ENCODE measurements around the gene STPG2.
"Not testable (repeated sequence)": the region's sequence is repeated elsewhere in the genome, so short reads cannot be mapped to it uniquely, and the experiment has no call there.

The STPG2 gene

DNA sequence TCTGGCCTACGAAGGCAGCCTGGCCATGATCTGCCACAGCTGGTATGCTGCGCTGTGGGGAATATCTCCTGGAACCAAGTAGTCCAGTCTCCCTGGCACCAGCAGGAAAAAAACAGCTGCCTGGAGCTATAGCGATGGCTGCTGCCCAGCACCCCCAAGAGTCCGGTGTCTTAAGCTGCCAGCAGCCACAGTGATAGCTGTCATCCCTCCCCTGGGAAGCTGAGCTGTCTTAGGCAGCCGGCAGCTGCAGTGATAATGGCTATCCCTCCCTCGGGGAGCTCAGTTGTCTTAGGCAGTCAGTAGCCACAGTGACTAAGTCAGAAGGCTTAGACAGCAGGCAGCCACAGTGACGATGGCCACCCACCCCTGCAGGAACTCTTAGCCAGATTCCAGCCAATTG, 205.1 kb downstream of the STPG2 start:
- no peak for FAIRE-seq

DNA sequence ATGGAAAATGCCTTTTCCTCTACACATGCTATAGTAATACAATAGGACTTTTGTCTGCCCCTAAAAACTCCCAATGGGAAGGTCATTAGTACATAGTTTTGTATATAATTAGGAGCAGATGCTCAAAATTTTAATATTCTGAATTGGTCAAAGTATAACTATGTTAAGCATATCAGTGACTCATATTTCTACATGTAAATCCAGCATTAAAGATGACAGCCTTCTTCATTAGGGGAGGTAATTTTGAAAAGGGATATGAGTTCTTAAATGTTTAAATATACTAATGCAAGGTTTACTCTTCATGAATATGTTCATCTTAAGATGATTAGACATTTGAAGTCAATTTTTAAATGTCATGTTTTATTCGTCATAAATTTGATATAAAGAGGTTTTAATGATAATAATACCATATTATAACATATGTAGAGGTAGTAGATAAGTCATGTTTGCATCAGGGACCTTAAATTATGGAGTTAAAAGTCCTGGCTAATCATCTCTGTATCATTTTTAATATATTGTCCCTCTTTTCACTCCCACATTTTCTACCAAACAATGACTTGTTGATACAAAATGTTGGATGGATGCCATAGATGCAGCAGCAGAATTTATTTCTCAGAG, 218.8 kb downstream of the STPG2 start:
- no peak for FAIRE-seq

DNA sequence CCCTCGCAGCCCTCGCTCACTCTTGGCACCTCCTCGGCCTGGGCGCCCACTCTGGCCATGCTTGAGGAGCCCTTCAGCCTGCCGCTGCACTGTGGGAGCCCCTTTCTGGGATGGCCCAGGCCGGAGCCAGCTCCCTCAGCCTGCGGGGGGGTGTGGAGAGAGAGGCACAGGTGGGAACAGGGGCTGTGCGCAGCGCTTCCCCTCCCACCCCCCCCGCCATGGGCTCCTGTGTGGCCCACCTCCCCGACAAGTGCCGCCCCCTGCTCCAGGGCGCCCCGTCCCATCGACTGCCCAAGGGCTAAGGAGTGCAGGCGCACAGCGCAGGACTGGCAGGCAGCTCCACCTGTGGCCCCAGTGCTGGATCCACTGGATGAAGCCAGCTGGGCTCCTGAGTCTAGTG, 220.2 kb downstream of the STPG2 start:
- no peak for FAIRE-seq

DNA sequence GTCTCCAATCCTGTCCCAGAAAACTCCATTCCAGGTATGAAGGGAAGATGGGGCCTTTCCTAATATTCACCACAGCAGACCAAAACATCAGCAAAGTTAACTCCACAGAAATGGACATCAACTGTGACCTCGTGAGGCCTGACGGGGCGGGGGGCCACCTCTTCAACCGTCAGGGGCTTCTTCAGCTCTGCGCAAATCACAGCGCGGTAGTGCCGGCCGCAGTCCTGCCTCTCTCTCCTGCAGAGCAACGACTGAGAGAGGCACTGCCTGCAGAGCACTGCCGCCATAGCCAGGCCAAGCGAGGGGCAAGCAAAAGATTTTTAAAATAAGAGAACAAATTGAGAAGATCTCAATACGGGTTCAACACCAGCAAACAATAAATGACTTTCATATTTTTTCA, 226.2 kb downstream of the STPG2 start:
- no peak for FAIRE-seq

DNA sequence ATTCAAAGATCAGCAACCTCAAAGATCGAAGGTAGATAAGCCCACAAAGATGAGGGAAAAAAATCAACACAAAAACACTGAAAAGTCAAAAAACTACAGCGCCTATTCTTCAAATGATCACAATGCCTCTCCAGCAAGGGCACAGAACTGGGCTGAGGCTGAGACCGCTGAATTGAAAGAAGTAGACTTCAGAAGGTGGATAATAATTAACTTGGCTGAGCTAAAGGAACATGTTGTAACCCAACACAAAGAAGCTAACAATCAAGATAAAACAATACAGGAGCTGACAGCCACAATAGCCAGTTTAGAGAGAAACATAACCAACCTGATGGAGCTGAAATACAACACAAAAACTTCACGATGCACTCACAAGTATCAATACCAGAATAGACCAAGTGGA, 231.1 kb downstream of the STPG2 start:
- FAIRE-seq = no peak

DNA sequence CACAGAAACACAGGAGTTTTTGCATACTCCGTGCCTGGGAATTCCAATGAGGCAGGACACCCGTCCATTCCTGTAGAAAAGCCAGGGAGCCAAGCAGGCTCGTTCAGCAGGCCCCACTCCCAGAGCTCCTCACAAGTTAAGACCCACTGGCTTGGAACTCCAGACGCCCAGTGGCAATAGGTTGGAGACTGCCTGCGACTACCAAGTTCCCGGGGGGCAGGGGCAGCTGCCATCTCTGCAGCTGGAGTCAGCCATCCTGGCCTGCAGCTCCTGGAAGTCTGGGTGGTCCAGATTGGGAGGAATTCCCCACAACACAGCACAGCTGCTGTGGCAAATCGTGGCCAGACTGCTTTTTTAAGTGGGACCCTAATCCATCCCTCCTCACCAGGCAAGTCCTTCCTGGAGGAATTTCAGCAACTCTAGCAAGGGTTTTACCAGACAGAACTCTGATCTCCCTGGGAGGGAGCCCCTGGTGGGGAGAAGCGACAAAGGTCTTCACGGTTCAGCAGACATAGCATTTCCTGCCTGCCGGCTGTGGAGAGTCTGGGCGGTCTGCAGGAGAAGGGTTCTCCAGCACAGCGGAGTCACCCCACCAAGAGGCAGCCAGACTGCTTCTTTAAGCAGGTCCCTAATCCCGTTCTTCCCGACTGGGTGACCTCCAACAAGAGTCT, 231.9 kb downstream of the STPG2 start:
- no peak for FAIRE-seq

DNA sequence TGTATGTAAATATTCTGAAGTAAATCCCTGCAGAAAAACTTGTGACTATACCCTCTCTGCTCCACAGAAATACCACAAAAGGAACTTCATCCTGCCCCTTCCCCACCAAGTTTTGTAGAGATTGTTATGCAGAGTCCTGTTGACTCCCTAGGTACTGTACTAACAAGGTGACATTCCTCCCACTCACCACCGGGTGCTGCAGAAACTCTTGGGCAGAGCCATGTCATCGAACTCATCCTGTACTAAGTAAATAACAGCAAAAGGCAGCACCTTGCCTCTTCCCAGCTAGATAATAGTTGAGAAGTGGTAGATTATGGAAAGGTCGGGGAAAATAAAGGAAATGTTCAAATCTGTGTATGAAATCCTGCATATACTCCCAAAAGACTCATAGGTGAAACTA, 233.3 kb downstream of the STPG2 start:
- no peak for FAIRE-seq

DNA sequence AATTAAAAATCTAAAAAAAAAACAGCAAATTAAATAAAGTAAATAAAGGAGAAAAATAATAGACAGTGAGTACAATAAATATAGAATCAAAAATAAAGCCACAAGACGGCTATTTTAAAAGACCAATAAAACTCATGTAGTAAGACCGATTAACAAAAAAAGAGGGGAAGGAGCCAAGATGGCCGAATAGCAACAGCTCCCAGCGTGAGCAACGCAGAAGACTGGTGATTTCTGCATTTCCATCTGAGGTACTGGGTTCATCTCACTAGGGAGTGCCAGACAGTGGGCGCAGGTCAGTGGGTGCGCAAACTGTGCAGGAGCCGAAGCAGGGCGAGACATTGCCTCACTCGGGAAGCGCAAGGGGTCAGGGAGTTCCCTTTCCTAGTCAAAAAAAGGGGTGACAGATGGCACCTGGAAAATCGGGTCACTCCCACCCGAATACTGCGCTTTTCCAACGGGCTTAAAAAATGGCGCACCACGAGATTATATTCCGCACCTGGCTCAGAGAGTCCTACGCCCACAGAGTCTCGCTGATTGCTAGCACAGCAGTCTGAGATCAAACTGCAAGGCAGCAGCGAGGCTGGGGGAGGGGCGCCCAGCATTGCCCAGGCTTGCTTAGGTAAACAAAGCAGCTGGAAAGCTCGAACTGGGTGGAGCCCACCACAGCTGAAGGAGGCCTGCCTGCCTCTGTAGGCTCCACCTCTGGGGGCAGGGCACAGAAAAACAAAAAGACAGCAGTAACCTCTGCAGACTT, 239.7 kb downstream of the STPG2 start:
- not testable (repeated sequence) for FAIRE-seq

DNA sequence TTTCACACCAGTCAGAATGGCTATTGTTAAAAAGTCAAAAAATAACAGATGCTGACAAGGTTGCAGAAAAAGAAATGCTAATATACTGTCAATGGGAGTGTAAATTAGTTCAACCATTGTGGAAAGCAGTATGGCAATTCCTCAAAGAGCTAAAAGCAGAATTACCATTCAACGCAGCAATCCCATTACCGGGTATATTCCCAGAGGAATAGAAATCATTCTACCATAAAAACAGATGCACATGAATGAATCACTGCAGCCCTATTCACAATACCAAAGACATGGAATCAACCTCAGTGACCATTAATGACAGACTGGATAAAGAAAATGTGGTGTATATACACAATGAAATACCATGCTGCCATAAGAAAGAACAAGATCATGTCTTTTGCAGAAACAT, 243.0 kb downstream of the STPG2 start:
- FAIRE-seq = no peak

DNA sequence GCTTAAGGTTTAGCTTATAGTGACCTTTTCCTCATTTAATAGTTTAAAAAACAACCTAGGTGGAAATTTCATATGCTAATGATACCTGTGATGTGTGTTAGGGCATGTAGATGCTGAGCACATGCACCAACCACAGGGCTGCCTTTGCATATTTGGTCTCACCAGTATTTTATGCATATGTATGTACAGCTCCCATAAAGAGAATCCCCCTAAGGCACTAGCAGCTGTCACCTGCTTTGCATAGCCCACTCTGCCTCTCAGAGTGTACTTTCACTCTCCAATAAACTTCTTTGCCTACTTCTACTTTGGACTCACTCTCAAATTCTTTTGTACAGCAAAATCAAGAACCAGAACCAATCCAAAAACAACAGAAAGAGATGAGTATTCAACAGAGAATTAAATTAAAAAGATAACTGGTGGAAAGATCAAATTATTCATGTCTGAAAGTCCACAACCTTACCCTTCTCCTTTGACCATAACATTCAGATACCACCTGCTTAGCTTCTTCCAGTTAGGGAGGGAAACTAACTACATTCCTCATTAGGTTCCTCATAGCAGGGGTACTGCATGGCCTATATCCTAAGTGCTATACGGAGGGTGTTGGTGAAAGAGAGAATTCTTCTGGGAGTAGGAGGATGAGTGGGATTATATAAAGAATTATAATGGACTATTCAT, 250.5 kb downstream of the STPG2 start:
- FAIRE-seq = no peak

DNA sequence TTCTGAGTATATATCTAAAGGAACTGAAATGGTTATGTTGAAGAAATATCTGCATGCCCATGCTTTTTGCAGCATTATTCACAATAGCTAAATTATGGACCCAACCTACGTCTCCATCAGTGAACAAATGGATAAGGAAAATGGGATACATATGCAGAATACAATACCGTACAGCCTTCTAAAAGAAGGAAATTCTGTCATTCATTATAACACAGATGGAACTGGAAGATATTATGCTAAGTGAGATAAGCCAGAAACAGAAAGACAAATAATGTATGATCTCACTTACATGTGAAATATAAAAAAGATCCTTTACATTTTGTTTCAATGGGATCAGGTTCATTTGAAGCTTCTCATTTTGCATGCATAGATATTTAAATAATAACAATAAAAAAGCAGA, 263.3 kb downstream of the STPG2 start:
- no peak for FAIRE-seq

DNA sequence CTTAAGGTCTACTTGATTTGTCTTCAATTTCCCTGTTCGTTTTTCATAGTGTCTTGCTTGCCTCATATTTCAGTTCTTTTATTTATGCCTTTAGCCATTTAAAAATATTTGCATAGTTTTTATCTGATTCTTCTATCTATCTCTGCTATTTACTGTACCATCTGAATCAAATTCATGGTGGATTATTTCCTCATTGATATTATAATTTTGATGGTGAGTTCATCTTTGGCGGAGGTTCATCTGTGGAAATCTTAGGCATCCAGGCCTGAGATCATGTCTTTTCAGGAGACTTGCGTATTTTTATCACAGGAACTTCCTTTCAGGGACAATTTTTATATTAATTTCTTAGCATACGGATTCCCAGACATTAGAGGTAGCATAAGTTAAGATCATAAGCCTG, 275.2 kb downstream of the STPG2 start:
- FAIRE-seq = no peak

DNA sequence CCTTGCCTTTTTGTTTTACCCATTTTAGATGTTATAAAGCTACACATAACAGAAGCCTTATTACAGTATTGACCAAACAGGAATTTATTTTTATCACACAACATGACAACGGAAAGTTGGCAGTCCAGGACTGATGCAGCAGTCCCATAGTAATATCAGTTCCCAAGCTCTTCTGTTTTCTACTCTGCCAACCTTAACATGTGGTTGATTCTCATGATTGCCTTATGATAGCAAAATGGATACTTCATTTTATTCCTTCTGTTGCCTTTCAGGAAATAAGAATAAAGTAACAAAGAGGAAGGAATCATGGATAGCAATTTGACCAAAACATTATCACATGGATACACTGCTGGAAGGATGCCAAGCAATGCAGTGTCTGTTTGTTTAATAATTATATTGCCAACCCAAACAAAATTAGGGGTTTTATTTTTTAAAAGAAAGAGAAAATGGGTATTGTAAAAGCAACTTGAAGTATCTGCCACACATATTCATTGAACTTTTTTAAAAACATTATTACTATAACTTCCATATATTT, 275.7 kb downstream of the STPG2 start:
- FAIRE-seq = no peak

DNA sequence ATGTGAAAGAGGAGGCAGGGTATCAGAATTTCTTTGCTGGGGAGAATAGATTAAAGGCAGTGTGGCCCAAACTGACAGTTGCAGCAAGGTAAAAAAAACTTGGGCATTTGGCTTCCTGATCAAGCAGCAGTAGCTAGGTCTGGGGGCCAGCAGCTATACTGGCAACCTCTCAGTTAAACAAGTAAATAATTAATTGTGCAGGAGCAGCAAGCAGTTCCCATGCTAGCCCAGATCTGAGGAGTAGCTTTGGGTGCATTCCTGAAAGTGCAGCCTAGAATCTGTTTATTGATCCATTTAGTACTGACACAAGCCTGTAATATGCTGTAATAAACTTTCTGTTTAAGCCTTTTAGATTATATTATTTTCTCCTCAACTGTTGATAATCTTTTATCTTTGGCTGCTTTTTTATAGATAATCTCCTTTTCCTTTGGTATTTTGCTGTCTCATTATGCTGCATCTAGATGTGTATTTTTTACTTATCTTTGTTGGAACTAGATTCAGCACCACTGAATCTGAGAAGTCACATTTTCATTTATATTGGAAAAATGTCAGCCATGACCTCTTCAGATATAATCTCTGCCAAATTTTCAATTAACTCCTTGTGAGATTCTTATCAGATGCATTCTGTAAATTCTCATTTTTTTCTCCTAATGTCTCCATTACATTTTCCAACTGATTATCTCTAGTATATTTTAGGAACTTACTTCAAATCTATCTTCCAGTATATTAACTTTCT, 276.3 kb downstream of the STPG2 start:
- no peak for FAIRE-seq

DNA sequence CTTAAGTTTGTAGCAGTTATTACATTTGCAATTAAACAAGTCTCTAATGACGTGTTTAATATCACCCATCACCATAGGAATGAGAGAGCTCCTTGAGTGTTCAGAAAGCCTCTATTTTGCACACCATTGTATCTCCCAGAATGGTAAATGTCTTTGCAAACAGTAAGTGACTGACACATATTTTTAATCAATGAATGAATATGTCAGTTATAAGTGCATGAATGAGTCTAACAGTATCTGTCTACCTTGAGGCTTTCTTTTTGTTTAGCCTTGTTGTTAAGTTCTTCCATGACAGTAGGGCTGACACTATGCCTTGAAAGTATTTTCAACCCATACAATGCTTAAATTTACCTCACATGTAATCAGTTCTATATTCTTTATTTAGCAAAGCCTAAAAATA, 292.2 kb downstream of the STPG2 start:
- no peak for FAIRE-seq

DNA sequence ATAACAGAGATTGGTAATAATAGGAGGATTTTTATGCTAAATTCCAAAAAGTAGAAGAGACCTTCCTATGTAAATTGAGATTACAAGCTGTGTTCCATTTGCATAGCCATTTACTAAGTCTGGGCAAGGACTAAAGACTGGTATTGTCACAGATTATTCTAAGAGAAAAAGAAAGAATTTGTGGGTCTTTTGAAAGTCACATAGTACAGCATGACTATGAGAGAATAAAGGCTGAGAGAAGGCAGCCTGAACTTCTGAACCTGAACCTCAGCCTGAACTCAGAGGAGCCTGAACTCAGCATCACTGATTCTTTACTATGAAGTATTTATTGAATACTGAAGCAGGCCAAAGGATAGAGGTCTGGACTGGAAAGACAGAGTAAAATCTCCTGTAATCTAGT, 297.5 kb downstream of the STPG2 start:
- no peak for FAIRE-seq

DNA sequence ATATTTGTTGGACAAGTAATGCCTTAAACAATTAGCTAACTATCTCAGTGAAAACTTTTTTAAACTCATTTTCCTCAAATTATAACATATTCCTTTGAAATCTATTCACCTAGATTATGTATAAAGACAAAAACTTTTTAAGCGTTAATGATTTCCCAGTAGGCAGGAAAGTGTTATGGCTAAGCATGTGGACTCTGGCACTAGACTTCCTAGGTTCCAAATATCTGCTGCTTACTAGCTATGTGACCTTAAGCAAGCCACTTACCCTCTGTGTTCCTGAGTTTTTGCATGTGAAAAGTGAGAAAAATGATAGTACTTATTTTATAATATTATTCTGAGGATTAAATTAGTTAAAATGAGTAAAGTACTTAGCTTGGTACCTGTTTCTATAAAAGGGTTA, 301.8 kb downstream of the STPG2 start:
- no peak for FAIRE-seq

DNA sequence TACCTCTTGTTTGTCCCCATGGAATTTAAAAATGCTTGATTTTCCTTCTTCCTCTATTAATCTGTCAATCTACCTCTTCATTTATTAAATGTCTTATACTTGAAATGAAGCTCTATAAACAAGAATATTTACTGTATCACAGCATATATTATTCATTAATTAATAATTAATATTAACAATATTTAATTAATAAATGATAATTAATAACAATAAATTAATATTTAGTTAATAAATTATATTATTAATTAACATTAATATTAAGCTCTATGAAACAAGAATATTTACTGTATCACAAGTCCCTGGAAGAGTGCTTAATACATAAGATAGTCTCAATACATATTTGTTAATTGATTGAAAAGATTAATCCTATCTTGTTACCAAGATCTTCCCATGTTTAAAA, 306.6 kb downstream of the STPG2 start:
- peak; percentile 91 for FAIRE-seq

DNA sequence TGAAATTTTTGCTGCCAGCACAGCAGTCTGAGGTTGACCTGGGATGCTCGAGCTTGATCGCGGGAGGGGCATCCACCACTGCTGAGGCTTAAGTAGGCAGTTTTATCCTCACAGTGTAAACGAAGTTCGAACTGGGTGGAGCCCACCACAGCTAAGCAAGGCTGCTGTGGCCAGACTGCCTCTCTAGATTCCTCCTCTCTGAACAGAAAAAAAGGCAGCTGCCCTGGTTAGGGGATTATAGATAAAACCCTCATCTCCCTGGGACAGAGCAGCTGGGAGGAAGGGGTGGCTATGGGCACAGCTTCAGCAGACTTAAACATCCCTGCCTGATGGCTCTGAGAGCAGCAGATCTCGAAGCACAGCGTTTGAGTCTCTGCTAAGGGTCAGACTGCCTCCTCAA, 314.6 kb downstream of the STPG2 start:
- no peak for FAIRE-seq

DNA sequence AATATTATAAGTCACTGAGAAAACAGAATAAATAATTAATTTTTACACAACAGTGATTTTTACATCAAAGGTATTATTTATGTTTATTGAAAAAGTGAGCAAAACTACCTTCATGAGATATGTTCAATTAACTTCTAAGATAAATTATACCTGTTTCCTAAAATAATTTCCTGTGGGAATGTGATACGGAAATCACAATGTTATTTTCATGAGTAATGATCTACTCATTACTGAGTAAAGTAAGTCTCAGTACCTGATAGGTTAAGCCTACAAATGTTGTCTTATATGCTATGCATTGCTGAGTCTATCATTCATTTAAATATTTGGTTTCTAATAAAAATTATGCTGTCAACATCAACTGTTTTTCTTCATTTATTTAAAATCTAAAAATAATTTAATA, 324.0 kb downstream of the STPG2 start:
- no peak for FAIRE-seq

DNA sequence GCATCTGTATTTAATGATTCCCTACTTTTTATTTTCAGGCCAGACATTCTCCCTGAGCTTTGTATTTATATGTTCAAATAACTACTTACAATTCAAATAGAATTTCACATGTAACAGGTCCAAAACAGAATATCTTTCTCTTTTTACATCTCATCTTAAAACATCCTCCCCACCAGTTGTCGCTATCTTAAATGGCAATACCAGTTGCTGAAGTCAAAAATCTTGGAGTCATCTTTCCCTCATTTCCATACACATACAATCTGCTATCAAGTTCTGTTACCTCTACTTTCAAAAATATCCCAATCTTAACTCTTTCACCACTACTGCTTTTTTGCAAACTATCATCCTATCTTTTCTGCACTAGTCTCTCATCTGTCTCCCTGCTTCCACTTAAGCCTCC, 330.5 kb downstream of the STPG2 start:
- FAIRE-seq = no peak

DNA sequence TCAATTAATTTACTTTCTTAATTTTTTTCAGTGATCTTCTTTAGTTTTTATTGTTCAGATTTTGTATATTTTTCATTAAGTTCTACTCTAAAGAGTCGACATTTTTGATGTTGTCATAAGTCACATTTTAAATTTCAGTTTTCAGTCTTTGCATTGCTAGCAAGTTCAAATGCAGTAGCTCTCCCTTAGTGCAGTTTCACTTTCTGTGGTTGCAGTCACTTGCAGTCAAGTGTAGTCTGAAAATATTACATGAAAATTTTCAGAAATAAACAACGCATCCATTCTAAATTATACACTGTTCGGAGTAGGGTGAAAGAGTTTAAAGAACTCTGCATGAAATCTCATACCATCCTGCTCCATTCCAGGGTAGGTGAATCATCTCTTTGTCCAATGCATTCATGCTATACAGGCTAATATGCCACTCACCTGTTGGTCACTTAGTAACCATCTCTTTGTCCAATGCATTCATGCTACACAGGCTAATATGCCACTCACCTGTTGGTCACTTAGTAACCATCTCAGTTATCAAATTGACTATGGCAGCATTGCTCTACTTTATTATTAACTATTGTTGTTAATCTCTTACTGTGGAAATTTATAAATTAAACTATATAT, 356.9 kb downstream of the STPG2 start:
- peak; percentile 32 for FAIRE-seq
